Keratinocyte (primary cell): ENCODE measurements around the gene DPH2. TPM values are rescaled to one million over a fixed set of nuclear protein-coding genes. Genes with fewer than 3 reads are reported as not detected.

ENCODE experiments used
- DNase-seq: peaks from one replicate; pipeline ENCODE4 v3.0.0-alpha.2; 2011; ENCODE audit warnings: low read depth, missing footprints, low spot score
- FAIRE-seq: peaks from 2 replicates; lab custom pipeline; 2011; peaks lifted over from hg19 to GRCh38; lab: Jason Lieb, UNC
- H2AFZ ChIP-seq: 2 replicates; pipeline ENCODE4 v1.6.0; 2012; ENCODE audit warnings: low read length, control low read depth, inconsistent platforms; ENCODE audit not compliant: control insufficient read depth
- H3K27ac ChIP-seq: 2 replicates; pipeline ENCODE4 v1.5.1; 2011; ENCODE audit warnings: low read length; ENCODE audit not compliant: control insufficient read depth, insufficient read depth
- H3K27me3 ChIP-seq: 3 replicates; pipeline ENCODE4 v1.6.0; 2011; ENCODE audit warnings: low read length; ENCODE audit not compliant: control insufficient read depth, insufficient read depth; ENCODE audit errors: extremely low read depth
- H3K36me3 ChIP-seq, 2 experiments: 2 replicates in 1 of 2; 3 replicates in 1 of 2; pipeline ENCODE4 v1.5.1; 2011; ENCODE audit warnings: low read length in 2 of 2, mild to moderate bottlenecking in 1 of 2; ENCODE audit not compliant: control insufficient read depth in 2 of 2, insufficient read depth in 2 of 2; ENCODE audit errors: extremely low read depth in 1 of 2
- H3K4me1 ChIP-seq: 3 replicates; pipeline ENCODE4 v1.5.1; 2011; ENCODE audit warnings: low read length; ENCODE audit not compliant: control insufficient read depth, insufficient read depth; ENCODE audit errors: extremely low read depth
- H3K4me2 ChIP-seq: 3 replicates; pipeline ENCODE4 v1.6.0; 2011; ENCODE audit warnings: low read depth, low read length; ENCODE audit not compliant: control insufficient read depth, insufficient read depth; ENCODE audit errors: extremely low read depth
- H3K4me3 ChIP-seq, 3 experiments: fragments of 200-600 bp in 1 of 3; sonication (generic) in 1 of 3; 2 replicates in 2 of 3; 3 replicates in 1 of 3; pipeline ENCODE4 v1.5.1; 2011 to 2016; ENCODE audit warnings: low read length in 3 of 3, mild to moderate bottlenecking in 3 of 3, control low read depth in 2 of 3, inconsistent platforms in 1 of 3, low read depth in 1 of 3, mixed read lengths in 1 of 3, mixed run types in 1 of 3, moderate library complexity in 1 of 3; ENCODE audit not compliant: control insufficient read depth in 2 of 3, insufficient read depth in 2 of 3; ENCODE audit errors: extremely low read depth in 1 of 3
- H3K79me2 ChIP-seq: 2 replicates; pipeline ENCODE4 v1.6.0; 2012; ENCODE audit warnings: low read length; ENCODE audit not compliant: control insufficient read depth, insufficient read depth
- H3K9ac ChIP-seq: 3 replicates; pipeline ENCODE4 v1.6.0; 2011; ENCODE audit warnings: low read length; ENCODE audit not compliant: control insufficient read depth, insufficient read depth; ENCODE audit errors: extremely low read depth
- H3K9me1 ChIP-seq: 3 replicates; pipeline ENCODE4 v1.6.0; 2011; ENCODE audit warnings: low read length; ENCODE audit not compliant: control insufficient read depth, insufficient read depth; ENCODE audit errors: extremely low read depth
- H3K9me3 ChIP-seq: 2 replicates; pipeline ENCODE4 v1.5.1; 2012; ENCODE audit warnings: low read depth, low read length; ENCODE audit not compliant: control insufficient read depth
- H4K20me1 ChIP-seq: 3 replicates; pipeline ENCODE4 v1.6.0; 2011; ENCODE audit warnings: low read length; ENCODE audit not compliant: control insufficient read depth, insufficient read depth; ENCODE audit errors: extremely low read depth
- CTCF ChIP-seq, 3 experiments: IDR thresholded peaks in 1 of 3; conservative IDR thresholded peaks in 1 of 3; optimal IDR thresholded peaks in 1 of 3; 2 replicates in 2 of 3; 3 replicates in 1 of 3; pipeline versions ENCODE3 to v1.5.1; 2011; ENCODE audit warnings: low read length in 3 of 3, mild to moderate bottlenecking in 3 of 3, moderate library complexity in 2 of 3, control low read depth in 1 of 3, inconsistent platforms in 1 of 3; ENCODE audit not compliant: insufficient read depth in 2 of 3; ENCODE audit errors: extremely low read depth in 1 of 3
- EZH2 ChIP-seq: IDR thresholded peaks from one replicate; pipeline ENCODE4 v1.6.1; 2012; ENCODE audit warnings: inconsistent platforms, mild to moderate bottlenecking, low read length, moderate library complexity
- dilution Hi-C: fragments of 300-500 bp; cut with MboI; formaldehyde crosslinking; loops from one replicate; pipeline ENCODE4 v1.7.0; 2020; ENCODE audit warnings: low sequenced_read_pairs; ENCODE audit not compliant: extremely low pct_ligation_motif_present
- polyA plus RNA-seq, 5 experiments: library from polyadenylated mRNA; depleted of rRNA in 3 of 5; stranded (reverse) in 3 of 5; stranded (forward) in 1 of 5; unstranded in 1 of 5; fragments of >200 nt; gene quantifications; 1 replicate in 1 of 5; 2 replicates in 3 of 5; 3 replicates in 1 of 5; pipeline versions ENCODE4 v1.2.1 to v1.2.3, GENCODE V29; 2011 to 2012; ENCODE audit warnings: missing spikeins in 2 of 5, low read depth in 1 of 5, low replicate concordance in 1 of 5

DPH2 gene
- polyA plus RNA-seq, 1 donor (not counting 4 experiments of a cell fraction or from before 2014, with no cell fraction given) = 30.3 TPM

GRCh38 chr1:43974443-43975248 lies 4.8 kb downstream of the DPH2 start, which contains the start of gene ATP6V0B:
TSS of gene ATP6V0B (plus strand) at chr1:43974960. CDS start at chr1:43975041, 81 bp downstream.
- no peaks in the 10 kb centered on the region for H3K27me3 ChIP-seq
- H3K27ac ChIP-seq = peak within 1 kb of the TSS; percentile 74
- no peak for TF ChIP-seq CTCF (optimal IDR thresholded peaks at IDR 0.05 in 1 of 3, IDR thresholded peaks at IDR 0.05 in 1 of 3, conservative IDR thresholded peaks at IDR 0.05 in 1 of 3; ENCODE audit: extremely low read depth in 1 of 3, insufficient read depth in 2 of 3, low read length in 3 of 3)
- no peak for TF ChIP-seq EZH2
- H3K9me1 ChIP-seq = peaks cover 5% of the 10 kb centered on the region
- dilution Hi-C loops = no loop called here
- peaks cover 40% of the 10 kb centered on the region for H3K4me1 ChIP-seq
- DNase-seq = peak; percentile 53
- peak within 1 kb of the TSS; percentile 90 to 99 (median 93) for H3K4me3 ChIP-seq
- peak within 1 kb of the TSS; percentile 85 for H2AFZ ChIP-seq
- H3K36me3 ChIP-seq = peaks cover 30 to 32% of the 10 kb centered on the region in 2 experiments
- H3K9me3 ChIP-seq = no peaks in the 10 kb centered on the region
- H3K4me2 ChIP-seq = peak within 1 kb of the TSS; percentile 95
- peak within 1 kb of the TSS; percentile 87 for H3K9ac ChIP-seq
- FAIRE-seq = no peak
- peaks cover 46% of the 10 kb centered on the region for H3K79me2 ChIP-seq
- H4K20me1 ChIP-seq = no peaks in the 10 kb centered on the region

- no peak for DNase-seq
- H2AFZ ChIP-seq = no peak overlapping the region
- peaks cover 46% of the 10 kb centered on the region for H3K79me2 ChIP-seq
These were observed 5.6 kb downstream of the DPH2 start for GRCh38 chr1:43975249-43975961.

More at GRCh38 chr1:43975249-43975961, 5.6 kb downstream of the DPH2 start:
- no peaks in the 10 kb centered on the region for H3K27me3 ChIP-seq
- FAIRE-seq = peak; percentile 34
- no peaks in the 10 kb centered on the region for H3K9me3 ChIP-seq
- peak overlapping the region; percentile 87 for H3K9ac ChIP-seq
- peak overlapping the region; percentile 74 for H3K27ac ChIP-seq
- dilution Hi-C loops = no loop called here
- peaks cover 5% of the 10 kb centered on the region for H3K9me1 ChIP-seq
- H3K36me3 ChIP-seq = peaks cover 30 to 32% of the 10 kb centered on the region in 2 experiments
- peak overlapping the region; percentile 95 for H3K4me2 ChIP-seq
- peak overlapping the region; percentile 90 to 99 (median 93) for H3K4me3 ChIP-seq
- no peaks in the 10 kb centered on the region for H4K20me1 ChIP-seq
- TF ChIP-seq CTCF (optimal IDR thresholded peaks at IDR 0.05 in 1 of 3, IDR thresholded peaks at IDR 0.05 in 1 of 3, conservative IDR thresholded peaks at IDR 0.05 in 1 of 3; ENCODE audit: extremely low read depth in 1 of 3, insufficient read depth in 2 of 3, low read length in 3 of 3) (no peak), EZH2 (no peak)
- H3K4me1 ChIP-seq = peaks cover 45% of the 10 kb centered on the region
